GM10266 (cell line): ENCODE measurements around the gene GAK.

Experiments
- DNase-seq: peaks from one replicate; pipeline ENCODE4 v3.0.0; 2012; ENCODE audit errors: extremely low spot score
- TF ChIP-seq, protein P1 (sequence below): IDR thresholded peaks from 2 replicates; pipeline ENCODE4 v1.5.1; 2012; ENCODE audit warnings: mild to moderate bottlenecking, low read depth; ENCODE audit not compliant: control insufficient read depth, insufficient read depth; ENCODE audit errors: missing control alignments

GAK gene

DNA sequence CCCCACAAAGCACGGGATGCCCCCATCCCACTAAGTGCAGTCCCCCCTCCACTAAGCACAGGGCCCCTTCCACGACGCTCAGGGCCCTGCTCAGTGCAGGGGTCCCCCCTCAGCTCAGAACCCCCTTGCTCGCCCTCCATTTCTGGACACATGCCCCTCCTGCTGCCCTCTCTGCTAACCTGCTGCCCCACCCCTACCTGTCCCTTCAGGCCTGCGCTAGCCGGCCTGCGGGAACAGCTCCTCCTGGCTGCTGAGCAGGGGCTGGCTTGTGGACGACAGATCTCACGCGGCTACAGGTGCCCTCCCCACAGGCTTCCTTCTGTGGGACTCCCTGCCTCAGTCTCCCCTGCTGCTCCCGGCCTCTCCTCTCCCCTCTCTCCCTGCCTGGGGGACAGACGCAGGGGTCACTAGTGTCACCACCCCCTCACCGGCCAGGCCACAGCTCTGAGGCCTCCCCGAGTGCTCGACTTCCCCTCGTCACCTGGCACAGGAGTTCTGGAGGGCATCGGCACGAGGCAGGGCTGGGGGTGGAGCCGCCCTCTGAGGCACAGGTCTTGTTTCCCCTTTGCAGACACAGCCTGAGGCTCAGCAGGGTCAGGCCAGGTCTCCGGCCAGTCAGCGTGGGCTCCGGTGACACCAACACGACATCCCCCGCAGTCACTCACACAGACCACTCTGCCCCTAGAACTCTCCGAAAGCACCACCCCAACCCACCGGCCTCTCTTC is 21.6 kb downstream of the GAK start:
- DNase-seq = no peak
- TF ChIP-seq, protein P1, sequence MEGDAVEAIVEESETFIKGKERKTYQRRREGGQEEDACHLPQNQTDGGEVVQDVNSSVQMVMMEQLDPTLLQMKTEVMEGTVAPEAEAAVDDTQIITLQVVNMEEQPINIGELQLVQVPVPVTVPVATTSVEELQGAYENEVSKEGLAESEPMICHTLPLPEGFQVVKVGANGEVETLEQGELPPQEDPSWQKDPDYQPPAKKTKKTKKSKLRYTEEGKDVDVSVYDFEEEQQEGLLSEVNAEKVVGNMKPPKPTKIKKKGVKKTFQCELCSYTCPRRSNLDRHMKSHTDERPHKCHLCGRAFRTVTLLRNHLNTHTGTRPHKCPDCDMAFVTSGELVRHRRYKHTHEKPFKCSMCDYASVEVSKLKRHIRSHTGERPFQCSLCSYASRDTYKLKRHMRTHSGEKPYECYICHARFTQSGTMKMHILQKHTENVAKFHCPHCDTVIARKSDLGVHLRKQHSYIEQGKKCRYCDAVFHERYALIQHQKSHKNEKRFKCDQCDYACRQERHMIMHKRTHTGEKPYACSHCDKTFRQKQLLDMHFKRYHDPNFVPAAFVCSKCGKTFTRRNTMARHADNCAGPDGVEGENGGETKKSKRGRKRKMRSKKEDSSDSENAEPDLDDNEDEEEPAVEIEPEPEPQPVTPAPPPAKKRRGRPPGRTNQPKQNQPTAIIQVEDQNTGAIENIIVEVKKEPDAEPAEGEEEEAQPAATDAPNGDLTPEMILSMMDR = no peak

DNA sequence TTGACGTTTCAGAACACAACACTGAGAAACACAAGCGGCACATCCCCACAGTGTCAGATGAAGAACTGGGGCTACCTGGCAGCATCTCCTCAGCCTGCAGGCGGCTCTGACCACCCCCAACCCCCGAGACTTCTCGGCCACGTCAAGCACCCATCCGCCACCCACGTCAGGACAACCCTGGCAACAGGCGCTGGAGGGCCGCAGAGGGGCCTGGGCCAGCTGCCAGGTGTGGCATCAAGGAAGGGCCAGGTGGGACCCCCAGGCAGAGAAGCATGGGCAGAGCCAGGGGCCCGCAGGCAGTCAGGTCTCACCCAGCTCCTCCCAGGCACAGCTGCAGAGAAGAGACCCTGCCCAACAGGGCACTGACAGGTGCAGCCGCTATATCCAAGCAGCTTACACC is 22.3 kb downstream of the GAK start:
- DNase-seq = no peak
- TF ChIP-seq, protein P1 = no peak

DNA sequence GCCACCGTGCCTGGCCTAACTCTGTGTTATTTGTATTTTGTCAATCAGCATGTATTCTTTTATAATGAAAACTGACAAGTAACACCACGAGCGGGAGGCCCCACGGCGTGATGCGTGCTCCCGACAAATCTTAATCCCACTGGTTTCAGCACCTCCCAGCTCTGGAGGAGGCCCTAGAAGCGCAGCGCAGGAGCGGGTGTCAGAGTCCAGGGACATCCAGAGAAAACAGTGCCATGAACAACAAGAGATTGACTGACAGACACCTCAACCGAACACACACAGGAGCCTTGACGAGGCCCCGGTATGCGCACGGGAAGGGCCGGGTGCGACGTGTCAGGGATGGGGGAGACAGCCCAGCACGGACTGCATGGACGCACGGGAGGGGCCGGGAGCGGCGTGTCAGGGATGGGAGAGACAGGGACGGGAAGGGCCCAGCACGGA is 23.0 kb downstream of the GAK start:
- TF ChIP-seq, protein P1 = no peak
- no peak for DNase-seq

DNA sequence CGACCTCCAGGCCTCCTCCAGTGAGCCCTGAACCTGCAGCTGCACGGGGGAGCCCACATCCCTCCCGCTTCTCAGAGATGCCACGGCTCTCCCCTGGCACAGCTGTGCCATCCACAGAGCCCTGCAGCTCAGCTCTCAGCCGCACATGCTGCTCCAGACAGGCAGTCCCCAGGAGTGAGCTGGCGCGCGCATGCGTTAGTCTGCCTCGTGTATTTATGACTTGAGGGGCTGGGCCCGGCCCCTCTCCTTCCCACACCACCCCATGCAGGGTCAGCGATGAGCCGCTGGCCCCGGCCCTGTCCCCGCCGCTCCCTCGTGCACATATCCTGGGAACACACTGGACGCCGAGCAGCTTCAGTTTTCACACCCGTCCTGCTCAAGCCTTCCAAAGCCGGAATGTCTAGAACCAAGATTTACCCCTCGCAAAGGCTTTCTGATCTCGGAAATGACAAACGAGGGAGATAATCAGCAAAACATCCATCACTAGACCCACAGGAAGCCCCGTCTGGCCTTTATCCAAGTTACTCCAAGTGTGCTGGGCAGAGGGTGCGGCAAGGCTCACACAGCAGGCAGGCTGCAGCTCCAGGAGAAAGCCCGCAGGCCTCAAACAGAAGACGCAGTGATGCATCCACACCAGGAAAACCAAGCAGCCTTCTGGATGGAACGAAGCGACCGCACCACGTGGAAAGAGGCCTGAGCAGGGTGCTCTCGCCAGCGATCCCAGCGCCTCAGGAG is 24.3 kb downstream of the GAK start:
- DNase-seq = no peak
- TF ChIP-seq, protein P1 = no peak

DNA sequence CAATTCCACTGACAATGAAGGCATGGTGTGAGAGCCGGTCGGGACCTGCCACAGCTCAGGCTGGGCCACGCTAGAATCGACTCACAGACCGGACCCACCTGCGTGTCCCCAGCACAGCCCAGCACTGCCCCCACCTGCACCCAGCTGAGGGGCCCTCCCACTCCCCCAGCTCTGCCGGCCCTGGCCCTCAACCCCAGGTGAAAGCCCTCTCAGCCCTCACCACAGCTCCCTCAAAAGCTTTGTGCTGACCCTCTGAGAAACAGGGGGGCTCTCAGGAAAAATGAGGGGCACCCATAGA is 25.1 kb downstream of the GAK start:
- DNase-seq = no peak
- TF ChIP-seq, protein P1 = no peak

DNA sequence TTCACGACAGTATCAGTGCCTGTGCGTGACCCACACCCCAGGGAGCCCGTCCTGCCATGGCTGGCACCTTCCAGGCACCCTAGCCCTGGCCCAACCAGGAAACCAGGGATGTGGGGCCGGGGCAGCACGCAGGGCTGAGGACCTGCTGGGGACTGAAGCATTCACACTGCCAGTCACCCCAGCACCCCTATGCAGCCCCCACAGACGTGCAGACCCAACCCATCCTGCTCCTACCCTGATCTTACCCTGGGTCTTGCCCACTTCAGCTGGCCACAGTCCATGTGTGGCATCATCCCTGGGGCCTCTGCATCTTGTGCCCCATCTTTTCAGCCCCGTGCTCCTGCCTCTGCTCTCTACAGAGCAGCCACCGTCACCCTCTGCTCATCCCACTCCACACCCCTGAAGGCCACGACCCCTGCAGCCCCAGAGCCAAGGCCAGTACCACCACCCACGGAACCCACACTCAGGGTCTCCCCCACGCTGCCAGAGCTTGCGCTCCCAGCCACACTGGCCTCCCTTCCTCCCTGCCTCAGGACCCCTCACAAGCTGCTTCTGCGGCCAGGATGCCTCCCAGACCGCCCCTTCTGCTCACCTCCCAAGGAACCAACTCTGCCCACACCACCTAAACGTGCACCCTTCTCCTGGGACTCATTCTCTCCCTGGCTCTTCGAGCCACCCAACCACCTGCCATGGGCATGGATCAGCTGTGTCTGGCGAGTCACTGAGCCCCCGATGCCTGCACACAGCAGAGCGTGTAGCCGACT is 25.6 kb downstream of the GAK start:
- no peak for DNase-seq

More for the DNA sequence above, 25.6 kb downstream of the GAK start:
- TF ChIP-seq, protein P1 = no peak
